Placental pericyte (primary cell): ENCODE data around the gene DBNDD2. TPM values are rescaled to one million over a fixed set of nuclear protein-coding genes. Genes with fewer than 3 reads are reported as not detected.

Experiments
- small RNA-seq: library from RNA; depleted of rRNA; stranded (forward); fragments of <200 nt; gene quantifications from one replicate; pipeline ENCODE3, GENCODE V24; 2012; ENCODE audit warnings: low replicate concordance
- total RNA-seq: library from RNA; depleted of rRNA; stranded (reverse); fragments of >200 nt; gene quantifications from 2 replicates; pipeline ENCODE4 v1.2.3, GENCODE V29; 2012

DBNDD2 gene
- 12.3 and 16.2 TPM in 2 replicates for total RNA-seq

GRCh38 chr20:45407783-45408645 is at the start of gene DBNDD2:
DBNDD2 (plus strand) TSS chr20:45408289; CDS start chr20:45408468, 179 bp downstream.

DNA sequence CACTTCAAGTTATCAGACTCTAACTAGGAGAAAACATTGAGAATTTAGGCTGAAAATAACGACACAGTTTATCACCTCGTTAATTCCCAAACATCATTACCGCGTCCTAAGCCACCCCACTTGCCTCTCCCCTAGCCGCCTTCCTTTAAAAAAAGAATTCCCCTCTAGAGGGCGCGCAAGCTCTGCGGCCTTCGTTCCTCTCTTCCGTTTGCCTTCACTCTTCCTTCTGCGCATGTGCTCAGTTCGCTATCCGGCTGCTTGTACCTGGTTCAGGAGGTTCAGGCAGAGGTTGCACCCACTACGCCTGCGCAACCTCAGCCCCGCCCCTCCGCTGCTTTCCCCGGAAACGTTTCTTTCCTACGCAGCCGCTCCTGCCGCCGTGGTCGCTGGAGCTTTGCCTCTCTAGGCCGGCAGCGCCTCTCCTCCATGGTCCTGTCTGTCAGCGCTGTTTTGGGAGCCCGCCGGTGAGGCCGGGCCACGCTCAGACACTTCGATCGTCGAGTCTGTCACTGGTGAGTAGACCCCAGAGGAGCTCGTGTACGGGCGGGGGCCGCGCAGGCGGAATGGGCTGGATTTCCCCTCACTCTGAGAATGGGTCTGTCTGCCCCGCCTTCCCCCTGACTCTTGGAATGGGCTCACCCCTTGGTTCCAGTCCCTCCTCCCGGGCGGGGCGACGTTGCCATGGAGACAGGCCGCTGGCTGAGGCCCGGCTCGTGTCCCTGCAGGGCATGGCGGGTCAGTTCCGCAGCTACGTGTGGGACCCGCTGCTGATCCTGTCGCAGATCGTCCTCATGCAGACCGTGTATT is 45.1 kb upstream of the DBNDD2 start, which contains the start of gene SYS1:
SYS1 (plus strand) TSS at position 353 of the 807 bp plus-strand sequence; CDS start at position 729, 376 bp downstream.

DNA sequence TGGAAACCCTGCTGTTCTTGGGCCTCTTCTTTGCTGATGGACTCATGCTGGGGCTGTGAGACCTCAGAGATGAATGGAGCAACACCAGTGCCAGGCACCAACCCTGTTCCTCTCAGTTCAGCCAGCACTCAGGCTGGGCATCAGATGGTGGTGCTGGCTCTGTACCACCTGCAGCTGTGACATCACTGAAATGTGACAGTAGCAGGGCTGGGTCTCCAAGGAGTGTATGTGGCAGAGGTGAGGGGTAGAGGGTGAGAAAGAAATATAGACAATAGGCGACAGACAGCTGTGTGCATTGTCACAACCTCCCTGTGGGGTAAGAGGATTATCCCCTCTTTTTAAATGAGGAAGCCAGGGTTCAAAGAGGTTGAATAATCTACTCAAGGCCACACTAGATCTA is 29.9 kb upstream of the DBNDD2 start, which contains the start of gene TP53TG5:
TP53TG5 (minus strand) TSS at position 135 of the 400 bp plus-strand sequence; CDS start at position 46, 89 bp downstream.

DNA sequence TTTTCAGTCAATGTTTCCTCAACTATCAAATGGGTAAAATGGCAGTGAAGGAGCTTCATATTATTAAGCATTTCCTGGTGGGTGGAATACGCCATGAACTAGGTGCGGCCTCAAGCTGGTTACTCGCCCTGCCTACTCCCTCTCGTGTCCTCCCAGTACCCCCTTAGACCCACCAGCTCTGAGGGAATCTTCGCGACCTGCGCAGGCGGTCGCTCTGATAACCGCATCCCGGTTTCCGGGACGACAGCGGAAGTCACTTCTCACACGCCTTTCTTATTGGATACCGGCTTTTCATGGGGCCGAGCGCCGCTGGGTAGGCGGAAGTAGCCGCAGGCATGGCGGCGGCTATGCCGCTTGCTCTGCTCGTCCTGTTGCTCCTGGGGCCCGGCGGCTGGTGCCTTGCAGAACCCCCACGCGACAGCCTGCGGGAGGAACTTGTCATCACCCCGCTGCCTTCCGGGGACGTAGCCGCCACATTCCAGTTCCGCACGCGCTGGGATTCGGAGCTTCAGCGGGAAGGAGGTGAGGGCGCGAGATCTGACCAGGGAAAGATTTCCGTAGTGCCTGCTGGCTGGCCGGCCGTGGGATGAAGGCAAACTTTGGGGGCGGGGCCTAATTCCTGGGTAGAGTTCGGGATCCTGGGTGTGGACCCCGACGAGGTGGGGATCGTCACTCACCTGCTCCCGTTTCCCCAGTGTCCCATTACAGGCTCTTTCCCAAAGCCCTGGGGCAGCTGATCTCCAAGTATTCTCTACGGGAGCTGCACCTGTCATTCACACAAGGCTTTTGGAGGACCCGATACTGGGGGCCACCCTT is 7.9 kb downstream of the DBNDD2 start, which contains the start of gene PIGT:
PIGT (plus strand) TSS at position 320 of the 816 bp plus-strand sequence; CDS start at position 336, 16 bp downstream.

Small RNA genes within 50 kb of the gene (small RNA-seq; reads per million reads assigned to genes)
- gene MIR6812 = not detected

Other genes with a start within 250 kb of the DBNDD2 start
- 0.44 TPM in 1 of 2 replicates, not detected in the other for gene PI3, start 233.4 kb upstream of the DBNDD2 start, total RNA-seq
- not detected in 2 replicates for gene SEMG1, start 201.3 kb upstream of the DBNDD2 start, total RNA-seq
- gene SEMG2, start 186.9 kb upstream of the DBNDD2 start, total RNA-seq = not detected in 2 replicates
- not detected in 2 replicates for gene SLPI, start 153.7 kb upstream of the DBNDD2 start, total RNA-seq
- not detected in 2 replicates for gene RBPJL, start 101.4 kb upstream of the DBNDD2 start, total RNA-seq
- 0.22 TPM in 1 of 2 replicates, not detected in the other for gene MATN4, start 100.0 kb upstream of the DBNDD2 start, total RNA-seq
- gene SDC4, start 59.9 kb upstream of the DBNDD2 start, total RNA-seq = 212 and 227 TPM in 2 replicates
- gene SYS1, start 45.1 kb upstream of the DBNDD2 start, total RNA-seq = 47.3 and 51.3 TPM in 2 replicates
- gene TP53TG5, start 30.0 kb upstream of the DBNDD2 start, total RNA-seq = not detected in 2 replicates
- gene PIGT, start 7.9 kb downstream of the DBNDD2 start, total RNA-seq = 46.1 and 59.5 TPM in 2 replicates
- gene WFDC2, start 61.5 kb downstream of the DBNDD2 start, total RNA-seq = not detected in 2 replicates
- not detected in 2 replicates for gene SPINT3, start 107.3 kb downstream of the DBNDD2 start, total RNA-seq
- gene WFDC6, start 131.2 kb downstream of the DBNDD2 start, total RNA-seq = not detected in 2 replicates
- gene EPPIN, start 139.1 kb downstream of the DBNDD2 start, total RNA-seq = not detected in 2 replicates
- gene WFDC8, start 171.0 kb downstream of the DBNDD2 start, total RNA-seq = not detected in 2 replicates
- gene WFDC10A, start 221.4 kb downstream of the DBNDD2 start, total RNA-seq = not detected in 2 replicates
- gene WFDC9, start 223.0 kb downstream of the DBNDD2 start, total RNA-seq = not detected in 2 replicates